Measurements from ENCODE around the gene CCDC85A.

Gene CCDC85A

GRCh38 chr2:56239437-56239836 is 55.6 kb downstream of the CCDC85A start:
- TF ChIP-seq SNAI2 (CRISPR knock-in tag; IDR thresholded peaks at IDR 0.05) (no peak), TOX (CRISPR knock-in tag; IDR thresholded peaks at IDR 0.05; ENCODE audit: borderline replicate concordance) (peak; percentile 76; the same call in 1 of the 2 replicates), ARNTL (CRISPR knock-in tag; IDR thresholded peaks at IDR 0.05; ENCODE audit: borderline replicate concordance, low read depth) (no peak), ZC3H10 (CRISPR knock-in tag; IDR thresholded peaks at IDR 0.05) (peak; percentile 59; the same call in 1 of the 2 replicates)
- ATAC-seq = peak; percentile 81

GRCh38 chr2:56240210-56240609 is 56.4 kb downstream of the CCDC85A start:
- TF ChIP-seq ZNF70 (CRISPR knock-in tag; IDR thresholded peaks at IDR 0.05) = no peak
- no peak for TF ChIP-seq PATZ1 (CRISPR knock-in tag; IDR thresholded peaks at IDR 0.05; ENCODE audit: borderline replicate concordance)
- no peak for TF ChIP-seq TCF4 (CRISPR knock-in tag; IDR thresholded peaks at IDR 0.05; ENCODE audit: borderline replicate concordance)
- no peak for TF ChIP-seq CREB5 (CRISPR knock-in tag; IDR thresholded peaks at IDR 0.05; ENCODE audit: low read depth)
- TF ChIP-seq ZFP3 (CRISPR knock-in tag; IDR thresholded peaks at IDR 0.05) = no peak
- no peak for TF ChIP-seq CSDC2 (CRISPR knock-in tag; IDR thresholded peaks at IDR 0.05)
- TF ChIP-seq ZNF565 (CRISPR knock-in tag; conservative IDR thresholded peaks at IDR 0.05; ENCODE audit: low read depth) = no peak
- TF ChIP-seq ZFP30 (CRISPR knock-in tag; IDR thresholded peaks at IDR 0.05) = no peak
- no peak for TF ChIP-seq ISL1 (CRISPR knock-in tag; IDR thresholded peaks at IDR 0.05)
- TF ChIP-seq PPARA (CRISPR knock-in tag; IDR thresholded peaks at IDR 0.05; ENCODE audit: borderline replicate concordance) = no peak
- no peak for TF ChIP-seq RARB (CRISPR knock-in tag; IDR thresholded peaks at IDR 0.05)
- TF ChIP-seq CSRNP3 (CRISPR knock-in tag; IDR thresholded peaks at IDR 0.05) = no peak
- TF ChIP-seq TSHZ2 (CRISPR knock-in tag; IDR thresholded peaks at IDR 0.05) = no peak
- TF ChIP-seq BACH2 (CRISPR knock-in tag; IDR thresholded peaks at IDR 0.05; ENCODE audit: borderline replicate concordance) = no peak
- no peak for TF ChIP-seq ZNF8 (CRISPR knock-in tag; IDR thresholded peaks at IDR 0.05)
- TF ChIP-seq ESRRG (CRISPR knock-in tag; IDR thresholded peaks at IDR 0.05) = no peak
- ATAC-seq = no peak

GRCh38 chr2:56244506-56244905 is 60.7 kb downstream of the CCDC85A start:
- TF ChIP-seq ESRRG (CRISPR knock-in tag; IDR thresholded peaks at IDR 0.05) = no peak
- no peak for TF ChIP-seq ZNF8 (CRISPR knock-in tag; IDR thresholded peaks at IDR 0.05)
- no peak for TF ChIP-seq ZC3H10 (CRISPR knock-in tag; IDR thresholded peaks at IDR 0.05)
- TF ChIP-seq ZNF565 (CRISPR knock-in tag; conservative IDR thresholded peaks at IDR 0.05; ENCODE audit: low read depth) = no peak
- peak; percentile 5; the same call in 2 of the 3 replicates for ATAC-seq

- ATAC-seq = peak; percentile 64
- no peak for TF ChIP-seq POU6F1 (CRISPR knock-in tag; IDR thresholded peaks at IDR 0.05; ENCODE audit: borderline replicate concordance, low read depth)
Observed at GRCh38 chr2:56244911-56245530, 61.2 kb downstream of the CCDC85A start.

All from SK-N-SH treated with all-trans-retinoic acid at 6 μM for 48 hours (cell line).